Peyer's patch (tissue), 4 donors: ENCODE results near the gene POTEB2. TPM values are rescaled to one million over a fixed set of nuclear protein-coding genes. Genes with fewer than 3 reads are reported as not detected.
"Not testable (repeated sequence)": the region's sequence is repeated elsewhere in the genome, so short reads cannot be mapped to it uniquely, and the experiment has no call there.

Experiments used
- DNase-seq, 3 donors: peaks; one replicate each; pipeline ENCODE4 v3.0.0-alpha.2; 2017 to 2019
- H3K27ac ChIP-seq, 4 donors: fragments of 200-600 bp; sonication (generic); one replicate each; pipeline ENCODE4 v1.5.1; 2016 to 2019
- H3K27me3 ChIP-seq, 2 donors: fragments of 200-600 bp; sonication (generic); one replicate each; pipeline ENCODE4 v1.5.1; 2019
- H3K36me3 ChIP-seq, 3 donors: fragments of 200-600 bp; sonication (generic); one replicate each; pipeline ENCODE4 v1.5.1; 2016 to 2019
- H3K4me1 ChIP-seq, 4 donors: fragments of 200-600 bp; sonication (generic); one replicate each; pipeline ENCODE4 v1.5.1; 2016 to 2019
- H3K4me3 ChIP-seq, 4 donors: fragments of 200-600 bp; sonication (generic); 1 replicate in 3 of 4; 2 replicates in 1 of 4; pipeline ENCODE4 v1.5.1; 2016 to 2019; ENCODE audit warnings: mild to moderate bottlenecking in 1 of 4
- H3K9me3 ChIP-seq, 4 donors: fragments of 200-600 bp; sonication (generic); one replicate each; pipeline ENCODE4 v1.5.1; 2016 to 2019; ENCODE audit warnings: mild to moderate bottlenecking in 1 of 4
- small RNA-seq, 2 donors: library from RNA; depleted of rRNA; stranded (forward); fragments of <200 nt; gene quantifications; one replicate each; pipeline ENCODE3, GENCODE V24; 2016
- total RNA-seq, 4 donors: library from RNA; depleted of rRNA; stranded (reverse); fragments of >200 nt; gene quantifications; one replicate each; pipeline ENCODE4 v1.1.0, GENCODE V29; 2016

The POTEB2 gene
- total RNA-seq, result not detected

DNA sequence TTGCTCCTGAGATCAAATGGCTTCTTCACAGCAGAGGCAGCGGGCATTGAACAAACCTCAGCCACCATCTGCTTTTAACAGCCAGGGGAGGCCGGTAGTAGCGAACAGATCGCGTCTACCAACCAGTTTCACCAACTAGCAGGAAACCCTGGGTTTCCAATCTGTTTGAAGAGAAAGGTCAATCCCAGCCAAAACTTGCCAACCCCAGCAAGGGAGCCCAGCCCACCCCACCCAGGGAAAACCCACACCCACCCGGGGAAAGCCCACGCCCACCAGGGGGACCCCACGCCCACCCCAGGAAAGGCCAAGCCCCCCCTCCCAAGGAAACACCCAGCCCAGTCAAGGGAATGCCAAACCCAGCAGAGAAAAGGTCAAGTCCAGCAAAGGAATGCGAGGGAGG lies at the start of gene POTEB2:
Gene POTEB2 (minus strand): TSS at position 101 of the 400 bp plus-strand sequence. CDS start 33 bp downstream, at position 68.
- not testable (repeated sequence) for H3K27ac ChIP-seq, H3K4me1 ChIP-seq, DNase-seq, H3K27me3 ChIP-seq, H3K9me3 ChIP-seq, H3K36me3 ChIP-seq, H3K4me3 ChIP-seq

DNA sequence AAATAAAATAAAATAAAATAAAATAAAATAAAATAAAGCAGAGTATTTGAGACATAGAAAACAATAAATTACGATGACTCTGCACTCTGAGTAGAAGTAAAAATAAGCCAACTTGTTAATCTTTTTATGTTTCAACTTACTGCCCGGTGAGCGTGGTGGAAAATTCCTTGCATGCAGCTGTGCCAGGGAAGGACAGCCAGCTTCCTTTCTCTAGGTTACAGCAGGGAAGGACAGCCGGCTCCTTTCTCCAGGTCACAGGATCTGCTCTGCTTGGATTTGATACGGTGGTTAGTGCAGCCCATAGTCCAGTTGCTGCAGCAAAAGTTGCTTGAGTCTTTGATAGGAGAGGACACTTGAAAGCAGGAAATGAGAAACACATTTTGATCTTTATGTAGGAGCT lies 13.8 kb upstream of the POTEB2 start:
- not testable (repeated sequence) for H3K4me1 ChIP-seq, H3K9me3 ChIP-seq, DNase-seq, H3K4me3 ChIP-seq, H3K27ac ChIP-seq, H3K36me3 ChIP-seq, H3K27me3 ChIP-seq

DNA sequence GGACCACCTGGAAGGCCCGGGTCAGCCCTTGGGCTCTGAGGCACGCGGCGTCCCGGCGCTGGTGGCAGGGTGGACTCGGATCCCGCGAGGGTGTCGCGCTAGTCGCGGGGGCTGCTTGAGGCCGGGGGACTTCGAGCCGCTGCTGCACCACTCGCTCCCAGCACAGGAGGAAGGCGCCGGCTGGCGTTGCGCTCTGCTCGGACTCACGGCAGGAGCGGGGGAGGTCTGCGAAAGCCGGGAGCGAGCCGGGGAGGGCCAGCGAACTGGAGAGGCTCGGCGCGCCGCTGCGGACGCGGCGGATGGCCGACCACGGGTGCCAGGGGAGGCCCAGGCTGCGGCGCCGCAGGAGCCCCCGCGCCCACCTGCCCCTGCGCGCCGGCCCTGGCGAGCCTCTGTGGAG lies 12.3 kb upstream of the POTEB2 start:
- H3K4me1 ChIP-seq, H3K27ac ChIP-seq, H3K36me3 ChIP-seq, H3K9me3 ChIP-seq, H3K27me3 ChIP-seq, H3K4me3 ChIP-seq, DNase-seq: not testable (repeated sequence)

DNA sequence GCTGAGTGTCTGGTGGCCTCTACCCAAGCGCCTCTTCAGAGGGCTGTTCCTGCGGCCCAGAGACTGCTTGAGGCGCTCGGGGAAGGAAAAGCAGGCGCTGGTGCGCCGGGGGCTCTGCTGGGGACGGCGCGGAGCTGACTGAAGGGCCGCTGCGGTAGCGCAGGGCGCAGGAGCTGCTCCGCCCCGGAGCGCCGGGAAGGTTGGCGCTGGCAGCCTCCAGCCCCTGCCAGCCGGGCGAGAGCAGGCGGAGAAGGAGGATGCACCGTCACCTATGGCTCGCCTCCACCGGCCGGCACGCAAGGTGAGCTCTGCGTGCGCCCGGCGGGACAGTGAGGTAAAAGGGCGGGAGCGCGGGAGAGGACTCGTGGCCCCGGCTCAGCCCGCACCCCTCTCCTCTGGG lies 11.7 kb upstream of the POTEB2 start:
- not testable (repeated sequence) for H3K9me3 ChIP-seq, H3K4me1 ChIP-seq, H3K36me3 ChIP-seq, H3K4me3 ChIP-seq, H3K27ac ChIP-seq, H3K27me3 ChIP-seq, DNase-seq

Small RNA genes within 50 kb of the gene (small RNA-seq; reads per million reads assigned to genes)
- gene AC012414.2 (0 reads per million in 2 donors), gene MIR3118-2 (0 reads per million in 2 donors), gene RNU6-749P (0 reads per million in 2 donors), gene ZNF519P2 (0 reads per million in 2 donors)
